Body of pancreas (tissue), 4 donors: ENCODE measurements around the gene PLCXD1. TPM values are rescaled to one million over a fixed set of nuclear protein-coding genes. Genes with fewer than 3 reads are reported as not detected.

Experiments
- ATAC-seq: fragments of 150-250 bp; one replicate; pipeline ENCODE4 v1.9.1; 2016
- DNase-seq, 4 donors: peaks; one replicate each; pipeline ENCODE4 v3.0.0-alpha.2; 2019
- H3K27ac ChIP-seq, 4 donors: fragments of 200-600 bp; sonication (generic); 1 replicate in 3 of 4; 2 replicates in 1 of 4; pipeline versions ENCODE4 v1.5.1 to v1.6.1; 2016 to 2019; ENCODE audit warnings: mild to moderate bottlenecking in 1 of 4, mixed read lengths in 1 of 4, moderate library complexity in 1 of 4
- H3K27me3 ChIP-seq, 2 donors: fragments of 200-600 bp; sonication (generic); one replicate each; pipeline ENCODE4 v1.6.0; 2016; ENCODE audit warnings: mild to moderate bottlenecking in 1 of 2
- H3K36me3 ChIP-seq, 2 donors: fragments of 200-600 bp; sonication (generic); replicated peaks in 1 of 2; 2 replicates each; pipeline ENCODE4 v1.5.1; 2016; ENCODE audit warnings: low read depth in 2 of 2; ENCODE audit not compliant: insufficient read depth in 1 of 2
- H3K4me1 ChIP-seq: fragments of 200-600 bp; sonication (generic); one replicate; pipeline ENCODE4 v1.6.0; 2016
- H3K4me3 ChIP-seq, 2 donors: fragments of 200-600 bp; sonication (generic); 1 replicate in 1 of 2; 2 replicates in 1 of 2; pipeline ENCODE4 v1.5.1; 2016 to 2019
- H3K9me3 ChIP-seq, 3 donors: fragments of 200-600 bp; sonication (generic); 1 replicate in 2 of 3; 2 replicates in 1 of 3; pipeline ENCODE4 v1.5.1; 2016
- CTCF ChIP-seq, 7 experiments: fragments of 450-650 bp in 4 of 7; fragments of 200-600 bp in 3 of 7; sonication (generic) in 3 of 7; IDR thresholded peaks; one replicate each; pipeline ENCODE4 v1.5.1; 2016 to 2019; ENCODE audit warnings: antibody characterized with exemption in 7 of 7
- POLR2A ChIP-seq, 3 donors: fragments of 450-650 bp; IDR thresholded peaks; one replicate each; pipeline ENCODE4 v1.6.1; 2016; ENCODE audit warnings: antibody characterized with exemption in 3 of 3, mild to moderate bottlenecking in 2 of 3
- WGBS, 2 donors: methylation state at CpG; one replicate each; pipeline ENCODE4 v1.1.5; 2017; 5-methylcytosine and 5-hydroxymethylcytosine counted together
- intact Hi-C: fragments of 100-400 bp; cut with DNase I; formaldehyde crosslinking; loops from one replicate; pipeline ENCODE4 v1.15.1; 2023
- total RNA-seq, 2 donors: library from RNA; depleted of rRNA; stranded (reverse); fragments of >200 nt; gene quantifications; one replicate each; pipeline ENCODE4 v1.1.0, GENCODE V29; 2016

The PLCXD1 gene
- total RNA-seq, 2 donors from 2014 or later = 4.2 to 7.3 TPM

DNA sequence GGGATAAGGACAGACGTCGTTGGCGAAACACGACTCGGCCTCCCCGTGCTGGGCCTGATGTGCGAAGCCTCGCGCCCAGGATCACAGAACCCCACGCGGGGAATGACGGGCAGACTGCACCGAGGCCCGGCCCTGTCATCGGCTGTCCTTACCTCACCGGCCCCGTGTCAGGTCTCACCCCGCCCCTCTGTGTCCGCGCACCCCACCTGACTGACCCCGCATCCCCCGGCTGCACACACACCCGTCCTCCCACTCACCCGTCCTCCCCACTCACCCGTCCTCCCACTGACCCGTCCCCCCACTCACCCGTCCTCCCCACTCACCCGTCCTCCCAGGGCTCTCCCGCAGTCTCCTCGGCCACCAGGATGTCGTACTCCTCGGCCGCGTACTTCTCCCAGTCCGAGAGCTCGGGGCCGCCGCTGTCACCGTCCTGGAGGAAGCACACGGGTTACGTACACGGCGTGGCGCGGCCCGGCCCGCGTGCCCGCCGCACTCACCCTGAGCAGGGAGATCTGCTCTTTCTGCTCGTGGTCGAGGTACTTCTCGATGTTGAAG is 57.2 kb downstream of the PLCXD1 start:
- Histone ChIP-seq H3K27me3 (no peaks in the 10 kb centered on the region), H3K27ac (no peak overlapping the region), H3K4me3 (no peak overlapping the region), H3K9me3 (no peaks in the 10 kb centered on the region), H3K4me1 (no peaks in the 10 kb centered on the region), H3K36me3 (no peaks in the 10 kb centered on the region)
- intact Hi-C loops = no loop called here
- ATAC-seq (no peak), DNase-seq (no peak)
- no peak for TF ChIP-seq POLR2A (IDR thresholded peaks at IDR 0.05)
- TF ChIP-seq CTCF (IDR thresholded peaks at IDR 0.05) = no peak
- 91 to 95% methylated on average over 37 to 42 of the region's 53 CpGs for WGBS, 2 donors

- intact Hi-C loops = no loop called here
- no peak for ATAC-seq
These were observed 57.7 kb downstream of the PLCXD1 start for GRCh38 chrX:338836-339400.

GRCh38 chrX:340121-340520 is 58.9 kb downstream of the PLCXD1 start:
- H3K4me3 ChIP-seq = no peak overlapping the region
- 84 to 85% methylated on average over 17 to 19 of the region's 24 CpGs for WGBS, 2 donors
- ATAC-seq = no peak
- TF ChIP-seq POLR2A (IDR thresholded peaks at IDR 0.05) (no peak), CTCF (IDR thresholded peaks at IDR 0.05) (no peak)
- H3K9me3 ChIP-seq = no peaks in the 10 kb centered on the region
- H3K36me3 ChIP-seq = no peaks in the 10 kb centered on the region
- H3K4me1 ChIP-seq = no peaks in the 10 kb centered on the region
- no peak for DNase-seq
- H3K27ac ChIP-seq = no peak overlapping the region
- intact Hi-C loops = no loop called here
- H3K27me3 ChIP-seq = no peaks in the 10 kb centered on the region

More at GRCh38 chrX:338836-339400, 57.7 kb downstream of the PLCXD1 start:
- Histone ChIP-seq H3K27me3 (no peaks in the 10 kb centered on the region), H3K36me3 (no peaks in the 10 kb centered on the region), H3K9me3 (no peaks in the 10 kb centered on the region), H3K4me1 (no peaks in the 10 kb centered on the region), H3K4me3 (no peak overlapping the region), H3K27ac (no peak overlapping the region)
- TF ChIP-seq POLR2A (IDR thresholded peaks at IDR 0.05) (no peak), CTCF (IDR thresholded peaks at IDR 0.05) (no peak)
- 94 to 97% methylated on average over 35 to 40 of the region's 44 CpGs for WGBS, 2 donors
- DNase-seq = no peak

GRCh38 chrX:340641-341423 is 59.7 kb downstream of the PLCXD1 start:
- intact Hi-C loops = no loop called here
- no peaks in the 10 kb centered on the region for H3K27me3 ChIP-seq
- DNase-seq = no peak
- H3K9me3 ChIP-seq = no peaks in the 10 kb centered on the region
- peak; percentile 18 for ATAC-seq
- no peaks in the 10 kb centered on the region for H3K36me3 ChIP-seq
- WGBS, 2 donors = 95 to 96% methylated on average over 16 to 40 of the region's 52 CpGs
- no peak overlapping the region for H3K4me3 ChIP-seq
- TF ChIP-seq CTCF (IDR thresholded peaks at IDR 0.05) = no peak
- no peak for TF ChIP-seq POLR2A (IDR thresholded peaks at IDR 0.05)
- no peaks in the 10 kb centered on the region for H3K4me1 ChIP-seq
- H3K27ac ChIP-seq = no peak overlapping the region
